ENCODE data around the gene ZAR1L. TPM values are rescaled to one million over a fixed set of nuclear protein-coding genes. Genes with fewer than 3 reads are reported as not detected.

Gene ZAR1L
- total RNA-seq, 1 experiment from 2014 or later = not detected

GRCh38 chr13:32300920-32301319 lies 14.2 kb downstream of the ZAR1L start:
- Histone ChIP-seq H3K27ac (ENCODE audit: insufficient read length, low read depth, low read length) (no peak overlapping the region), H4K91ac (ENCODE audit: insufficient read length, low read depth, low read length) (no peak overlapping the region), H3K9ac (ENCODE audit: extremely low read depth, insufficient read length, low read length) (no peak overlapping the region), H3K23me2 (ENCODE audit: insufficient read length, low read depth, low read length, poor library complexity, severe bottlenecking) (no peaks in the 10 kb centered on the region), H4K8ac (replicated peaks; ENCODE audit: insufficient read length, low read depth, low read length) (no peak overlapping the region), H3K79me1 (ENCODE audit: insufficient read depth, low read depth, low read length, poor library complexity, severe bottlenecking) (no peaks in the 10 kb centered on the region), H3K4ac (ENCODE audit: low read depth, low read length) (no peak overlapping the region), H2BK20ac (ENCODE audit: low read depth, low read length, poor library complexity, severe bottlenecking) (no peak overlapping the region), H2BK120ac (ENCODE audit: low read depth, low read length, poor library complexity, severe bottlenecking) (no peak overlapping the region), H3K23ac (ENCODE audit: insufficient read length, low read depth, low read length) (no peak overlapping the region), H2AK5ac (ENCODE audit: insufficient read length, low read length) (no peak overlapping the region), H3K79me2 (ENCODE audit: insufficient read depth, low read length) (no peaks in the 10 kb centered on the region), H3K14ac (ENCODE audit: insufficient read depth, low read length) (no peak overlapping the region), H4K20me1 (ENCODE audit: control insufficient read depth, insufficient read depth, insufficient read length) (no peaks in the 10 kb centered on the region), H3K18ac (ENCODE audit: insufficient read length, low read depth, low read length) (no peak overlapping the region), H2BK12ac (ENCODE audit: insufficient read length, low read depth, low read length) (no peak overlapping the region), H3K9me3 (ENCODE audit: control insufficient read depth, low read depth, low read length) (no peaks in the 10 kb centered on the region), H3K4me1 (ENCODE audit: insufficient read depth, low read length) (no peaks in the 10 kb centered on the region), H3K27me3 (ENCODE audit: insufficient read depth, low read length) (no peaks in the 10 kb centered on the region), H3T11ph (ENCODE audit: low read length) (no peak overlapping the region), H2AFZ (ENCODE audit: low read length) (no peak overlapping the region), H4K5ac (ENCODE audit: insufficient read length, low read depth, low read length) (no peak overlapping the region), H3K4me2 (ENCODE audit: insufficient read depth, insufficient read length, low read length) (no peak overlapping the region), H2BK15ac (ENCODE audit: low read depth, low read length) (no peak overlapping the region), H2BK5ac (ENCODE audit: insufficient read length, low read length) (no peak overlapping the region), H3K56ac (ENCODE audit: insufficient read length, low read depth, low read length) (no peak overlapping the region)
- Mint-ChIP-seq H3K36me3 (ENCODE audit: insufficient read depth in 1 of 3, low read depth in 3 of 3) (no peaks in the 10 kb centered on the region), H3K4me1 (no peaks in the 10 kb centered on the region), H3K27ac (no peak overlapping the region), H3K9me3 (no peaks in the 10 kb centered on the region), H3K27me3 (ENCODE audit: low read depth) (no peaks in the 10 kb centered on the region; the same call in 1 of the 2 replicates), H3K4me3 (no peak overlapping the region)
- WGBS (ENCODE audit: extremely low coverage, insufficient read length, low lambda C conversion rate) = no CpG with 5 or more reads among the region's 1 CpG
- TF ChIP-seq, protein P1, sequence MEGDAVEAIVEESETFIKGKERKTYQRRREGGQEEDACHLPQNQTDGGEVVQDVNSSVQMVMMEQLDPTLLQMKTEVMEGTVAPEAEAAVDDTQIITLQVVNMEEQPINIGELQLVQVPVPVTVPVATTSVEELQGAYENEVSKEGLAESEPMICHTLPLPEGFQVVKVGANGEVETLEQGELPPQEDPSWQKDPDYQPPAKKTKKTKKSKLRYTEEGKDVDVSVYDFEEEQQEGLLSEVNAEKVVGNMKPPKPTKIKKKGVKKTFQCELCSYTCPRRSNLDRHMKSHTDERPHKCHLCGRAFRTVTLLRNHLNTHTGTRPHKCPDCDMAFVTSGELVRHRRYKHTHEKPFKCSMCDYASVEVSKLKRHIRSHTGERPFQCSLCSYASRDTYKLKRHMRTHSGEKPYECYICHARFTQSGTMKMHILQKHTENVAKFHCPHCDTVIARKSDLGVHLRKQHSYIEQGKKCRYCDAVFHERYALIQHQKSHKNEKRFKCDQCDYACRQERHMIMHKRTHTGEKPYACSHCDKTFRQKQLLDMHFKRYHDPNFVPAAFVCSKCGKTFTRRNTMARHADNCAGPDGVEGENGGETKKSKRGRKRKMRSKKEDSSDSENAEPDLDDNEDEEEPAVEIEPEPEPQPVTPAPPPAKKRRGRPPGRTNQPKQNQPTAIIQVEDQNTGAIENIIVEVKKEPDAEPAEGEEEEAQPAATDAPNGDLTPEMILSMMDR (conservative IDR thresholded peaks at IDR 0.05) = no peak
- no peak for DNase-seq
